ENCODE measurements around the gene GRIN3B.

DNA sequence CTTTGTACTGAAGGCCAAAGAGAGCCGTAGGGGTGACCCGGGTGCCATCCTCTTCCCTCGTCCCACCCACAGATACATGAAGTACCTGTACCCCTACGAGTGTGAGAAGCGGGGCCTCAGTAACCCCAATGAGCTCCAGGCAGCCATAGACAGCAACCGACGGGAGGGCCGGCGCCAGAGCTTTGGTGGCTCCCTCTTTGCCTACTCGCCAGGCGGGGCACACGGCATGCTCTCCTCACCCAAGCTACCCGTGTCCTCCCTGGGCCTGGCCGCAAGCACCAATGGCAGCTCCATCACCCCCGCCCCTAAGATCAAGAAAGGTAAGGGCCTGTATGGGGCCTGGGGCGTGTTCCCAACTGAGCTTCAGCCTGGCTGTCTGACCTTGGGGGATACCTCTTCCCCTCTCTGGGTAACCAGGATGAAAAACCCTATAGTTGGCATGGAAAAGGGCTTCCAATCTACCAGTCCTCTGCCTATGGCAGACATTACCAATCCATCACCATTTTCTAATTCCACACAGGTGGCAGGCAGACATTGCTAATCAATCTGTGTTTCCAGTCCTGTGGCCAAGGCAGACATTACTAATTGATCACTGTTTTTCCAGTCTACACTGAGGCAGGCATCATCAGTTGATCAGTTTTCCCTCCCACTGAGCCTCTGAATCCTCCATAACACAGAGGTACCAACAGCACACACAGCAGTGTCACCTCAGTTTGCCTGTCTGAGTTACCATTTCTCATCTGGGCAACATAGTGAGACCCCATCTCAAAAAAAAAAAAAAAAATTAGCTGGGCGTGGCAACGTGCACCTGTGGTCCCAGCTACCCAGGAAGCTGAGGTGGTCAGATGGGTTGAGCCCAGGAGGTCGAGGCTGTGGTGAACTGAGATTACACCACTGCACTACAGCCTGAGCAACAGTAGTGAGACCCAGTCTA, 35.2 kb upstream of the GRIN3B start:
- TF ChIP-seq CTCF (IDR thresholded peaks at IDR 0.05): no peak
- TF ChIP-seq POLR2A (IDR thresholded peaks at IDR 0.05): no peak

Measured in breast epithelium (tissue), 3 donors.